ENCODE results near the gene CALHM1. TPM values are rescaled to one million over a fixed set of nuclear protein-coding genes. Genes with fewer than 3 reads are reported as not detected.

Gene CALHM1
- total RNA-seq, 1 donor from 2014 or later: not detected

- no peak for DNase-seq
Observed at GRCh38 chr10:103454026-103454425, 4.7 kb downstream of the CALHM1 start.

DNA sequence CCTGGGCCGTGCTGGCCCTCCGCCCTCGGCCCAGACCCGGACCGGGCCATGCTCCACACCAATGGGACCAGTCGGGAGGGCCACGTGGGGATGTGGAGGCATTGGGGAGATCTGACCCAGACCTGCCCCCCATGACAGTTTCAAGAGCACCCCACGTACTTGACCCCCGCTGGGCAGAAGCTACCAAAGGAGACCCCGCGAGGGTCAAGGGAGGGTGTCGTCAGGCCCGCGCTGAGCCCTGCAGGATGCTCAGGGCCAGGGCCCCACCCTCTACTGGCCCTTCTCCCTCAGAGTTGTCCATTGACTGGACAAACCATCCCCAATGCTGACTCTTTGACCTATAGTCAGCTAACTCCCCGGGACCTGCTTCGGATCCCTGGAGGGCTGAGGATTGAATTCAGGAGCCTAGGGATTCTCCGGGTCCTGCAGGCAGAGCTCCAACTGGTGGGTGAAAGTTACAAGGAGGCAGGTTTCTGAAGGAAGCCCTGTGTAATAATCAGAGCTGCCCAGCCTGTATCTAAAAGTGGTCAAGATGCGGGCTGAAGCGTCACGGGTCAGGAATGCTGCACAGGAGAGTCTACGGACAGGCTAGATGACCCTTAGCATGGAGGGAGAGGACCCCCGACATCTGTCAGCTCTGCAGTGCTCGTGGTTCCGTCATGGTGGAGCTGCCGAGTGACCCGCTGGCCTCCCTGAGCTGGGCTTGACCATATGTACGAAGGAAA, 6.0 kb downstream of the CALHM1 start:
- no peak for DNase-seq

DNA sequence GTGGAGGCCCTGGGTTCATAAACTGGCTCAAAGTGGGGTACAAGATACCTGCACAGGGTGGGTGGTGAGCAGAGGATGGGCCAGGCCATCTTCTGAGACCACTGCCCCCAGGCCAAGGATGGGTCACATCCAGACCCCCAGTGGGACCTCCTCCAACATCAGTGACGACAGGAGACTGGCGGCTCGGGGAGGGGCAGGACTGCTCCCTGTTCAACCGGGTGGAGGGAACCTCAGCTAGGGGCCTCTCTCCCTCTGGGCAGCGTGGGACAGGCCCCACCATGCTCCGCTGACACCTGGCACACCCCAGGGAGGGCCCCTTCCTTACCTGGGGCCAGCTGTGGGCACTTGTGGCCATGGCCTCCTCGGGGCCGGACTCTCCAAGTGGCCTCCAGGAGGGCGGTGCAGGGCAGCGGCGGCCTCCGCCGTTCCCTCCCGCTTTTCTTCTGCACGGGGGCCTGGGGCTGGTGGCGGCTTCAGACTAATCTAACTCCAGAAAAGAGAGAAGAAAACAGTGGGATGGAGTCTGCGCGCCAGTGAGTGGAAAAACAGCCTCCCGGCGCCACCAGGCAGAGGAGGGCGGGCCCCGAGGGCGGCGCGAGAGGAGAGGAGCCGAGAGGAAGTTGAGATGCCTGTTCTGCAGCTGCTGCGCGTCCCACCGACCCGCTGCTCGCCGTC, 6.7 kb downstream of the CALHM1 start, which contains the start of gene CALHM2:
Gene CALHM2, minus strand, starts transcription at position 540 of the 675 bp plus-strand sequence. CDS start 2,429 bp downstream, outside the sequence.
- peak; percentile 53 for DNase-seq

- DNase-seq: peak; percentile 57
Observed at GRCh38 chr10:103451091-103451813, 7.4 kb downstream of the CALHM1 start.

- DNase-seq: no peak
Observed at GRCh38 chr10:103450201-103450695, 8.5 kb downstream of the CALHM1 start.

DNA sequence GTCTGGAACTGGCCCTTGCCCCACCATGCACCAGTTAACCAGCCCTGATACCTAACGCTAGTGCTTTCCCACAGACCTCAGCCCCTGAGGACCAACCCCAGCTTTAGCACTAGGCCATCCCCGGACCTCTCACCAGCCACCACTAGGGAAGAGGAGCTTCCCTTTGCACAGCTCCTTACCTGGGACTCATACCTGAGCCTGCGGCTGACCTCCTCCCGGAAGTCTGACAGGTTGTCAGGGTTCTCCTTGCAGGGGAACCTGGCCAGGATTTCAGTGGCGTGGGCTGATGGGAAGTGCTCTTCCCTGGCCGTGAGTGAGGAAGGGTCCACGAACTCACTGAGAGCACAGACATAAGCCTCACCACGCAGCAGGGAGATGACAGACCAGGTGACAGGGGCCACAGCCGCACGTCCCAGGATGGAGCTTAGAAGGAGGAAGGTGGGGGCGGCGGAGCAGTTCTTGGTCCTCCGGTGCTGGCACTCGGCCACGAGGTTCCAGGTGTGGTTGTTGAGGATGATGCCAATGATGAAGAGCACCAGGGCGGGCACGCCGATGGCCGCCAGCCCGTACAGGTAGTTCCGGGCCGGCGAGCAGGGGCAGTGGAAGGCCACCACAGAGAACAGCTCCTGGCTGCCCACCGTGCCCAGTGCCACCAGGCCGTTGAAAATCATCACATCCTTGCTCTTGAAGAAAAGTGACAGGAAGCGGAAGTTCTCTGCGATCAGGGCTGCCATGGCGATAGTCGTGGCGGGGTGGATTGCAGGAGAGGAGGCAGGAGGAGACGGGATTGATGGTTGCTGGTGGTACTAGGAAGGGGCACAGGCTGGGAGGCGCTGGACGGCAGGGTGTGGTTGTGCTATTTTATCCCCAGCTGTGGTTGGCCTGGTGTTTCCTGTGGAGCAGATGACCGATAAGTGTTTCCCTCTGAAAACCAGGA, 9.2 kb downstream of the CALHM1 start:
- DNase-seq: no peak

DNA sequence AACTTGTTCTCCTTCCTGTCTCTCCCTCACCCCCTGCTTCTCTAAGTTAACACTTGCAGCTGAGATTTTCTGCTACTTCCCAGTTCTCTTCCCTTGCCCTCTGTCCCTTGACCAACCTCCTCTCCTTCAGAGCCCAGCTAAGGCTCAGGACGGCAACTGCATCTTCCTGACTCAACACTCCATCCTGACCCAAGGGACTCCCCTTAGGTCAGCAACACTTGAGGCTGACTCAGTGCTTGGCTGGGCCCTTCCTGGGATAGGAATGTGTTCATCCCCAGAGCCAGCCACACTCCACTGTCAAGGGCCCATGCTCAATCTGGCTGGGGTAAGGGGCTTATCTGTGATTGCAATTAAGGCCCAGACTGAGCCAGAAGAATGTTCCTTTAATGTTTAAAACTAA, 10.0 kb downstream of the CALHM1 start:
- peak; percentile 55 for DNase-seq

- no peak for DNase-seq
Observed at GRCh38 chr10:103447187-103447586, 11.5 kb downstream of the CALHM1 start.

DNA sequence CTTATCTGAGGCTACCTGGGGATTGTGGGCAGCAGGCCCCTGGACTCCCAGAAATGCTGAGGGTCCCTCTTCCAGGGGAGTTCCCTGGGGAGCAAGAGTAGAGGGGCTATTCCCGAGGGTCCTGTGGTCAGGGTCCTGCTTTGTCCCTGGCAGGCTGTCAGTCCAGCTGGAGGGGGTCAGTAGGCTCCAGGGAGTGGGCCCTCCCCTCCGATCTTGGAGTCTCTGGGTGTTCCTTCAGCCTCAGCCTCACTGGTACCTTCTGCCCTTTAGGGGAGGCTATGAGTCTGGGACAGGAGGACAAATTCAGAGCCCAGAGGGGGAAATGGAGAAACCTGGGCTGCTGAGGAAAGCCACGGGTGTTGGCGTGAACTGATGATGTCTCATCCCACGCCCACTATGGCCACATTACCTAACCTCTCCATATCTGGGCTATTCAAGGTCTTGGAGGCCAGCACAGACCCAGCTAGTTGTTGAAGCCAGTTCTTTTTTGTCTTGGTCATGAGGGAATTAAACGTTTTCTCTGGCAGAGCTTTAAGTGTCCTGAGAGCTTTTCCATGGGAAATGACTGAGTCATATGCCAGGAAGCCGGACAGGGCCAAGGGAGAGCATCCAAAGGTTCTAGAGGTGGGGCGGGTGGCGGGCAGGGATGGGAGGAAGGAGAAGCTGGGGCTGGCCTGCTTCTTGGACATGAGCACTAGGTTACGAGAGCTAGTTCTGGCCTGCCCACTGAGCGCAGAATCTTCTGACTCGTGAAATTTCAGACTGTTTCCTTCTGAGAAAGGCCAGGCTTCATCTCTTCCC, 12.7 kb downstream of the CALHM1 start:
- DNase-seq: peak; percentile 85

GRCh38 chr10:103445366-103445765, 13.3 kb downstream of the CALHM1 start:
- DNase-seq: no peak

DNA sequence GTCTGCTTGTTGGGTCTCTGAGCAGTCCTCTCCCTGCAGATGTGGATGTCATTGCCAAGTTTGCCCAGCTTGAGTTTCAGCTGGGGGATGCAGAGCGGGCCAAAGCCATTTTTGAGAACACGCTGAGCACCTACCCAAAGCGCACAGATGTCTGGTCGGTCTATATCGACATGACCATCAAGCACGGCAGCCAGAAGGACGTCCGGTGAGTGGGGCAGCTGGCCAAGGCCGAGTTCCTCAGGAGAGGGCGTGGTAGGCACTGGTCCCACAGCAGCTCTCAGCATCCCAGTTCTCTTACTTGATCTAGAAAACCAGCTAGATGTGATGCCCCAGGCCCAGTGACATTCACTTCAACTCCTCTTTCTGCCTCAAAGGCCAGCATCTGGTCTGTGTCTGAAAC, 14.2 kb downstream of the CALHM1 start:
- no peak for DNase-seq

DNA sequence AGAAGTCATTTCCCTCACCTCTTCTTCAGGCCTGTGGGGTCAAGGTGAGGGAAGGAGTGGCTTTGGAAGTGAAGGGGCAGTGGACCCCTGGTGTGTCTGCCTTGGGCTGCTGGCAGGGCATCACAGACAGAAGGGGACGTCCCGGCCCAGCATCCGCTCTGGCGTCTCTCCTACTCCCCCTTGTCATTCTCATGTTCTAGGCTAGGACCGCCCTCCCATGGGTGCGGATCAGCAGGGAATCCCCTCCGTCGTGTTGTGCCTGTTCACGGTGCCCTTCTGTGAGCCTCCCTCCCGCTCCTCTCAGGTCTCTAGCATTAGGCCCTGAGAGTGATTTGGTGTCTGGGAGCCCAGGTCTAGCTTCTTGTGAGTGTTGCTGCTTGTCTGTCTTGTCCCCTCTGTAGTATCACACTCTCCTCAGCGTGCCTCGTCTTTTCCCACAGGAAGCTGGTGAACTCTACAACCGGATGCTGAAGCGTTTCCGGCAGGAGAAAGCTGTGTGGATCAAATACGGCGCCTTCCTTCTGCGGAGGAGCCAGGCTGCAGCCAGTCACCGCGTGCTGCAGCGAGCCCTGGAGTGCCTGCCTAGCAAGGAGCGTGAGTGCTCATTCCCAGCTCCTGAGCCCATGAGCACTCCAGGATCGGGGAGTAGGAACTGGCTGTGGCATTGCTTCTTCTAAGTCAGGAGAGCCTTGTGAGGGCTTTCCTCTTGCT, 15.1 kb downstream of the CALHM1 start:
- DNase-seq: peak; percentile 80

GRCh38 chr10:103442031-103442461, 16.7 kb downstream of the CALHM1 start:
- DNase-seq: no peak

GRCh38 chr10:103441611-103442010, 17.1 kb downstream of the CALHM1 start:
- no peak for DNase-seq

DNA sequence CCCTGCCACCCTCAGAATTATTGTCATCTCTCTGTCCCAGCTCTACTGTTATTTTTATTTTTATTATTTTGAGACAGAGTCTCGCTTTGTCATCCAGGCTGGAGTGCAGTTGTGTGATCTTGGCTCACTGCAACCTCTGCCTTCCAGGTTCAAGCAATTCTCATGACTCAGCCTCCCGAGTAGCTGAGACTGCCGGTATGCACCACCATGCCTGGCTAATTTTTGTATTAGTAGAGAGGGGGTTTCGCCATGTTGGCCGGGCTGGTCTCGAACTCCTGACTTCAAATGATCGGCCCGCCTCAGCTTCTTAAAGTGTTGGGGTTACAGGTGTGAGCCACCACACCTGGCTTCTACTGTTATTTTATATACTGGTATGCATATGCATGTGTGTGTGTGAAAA, 17.5 kb downstream of the CALHM1 start:
- DNase-seq: no peak

DNA sequence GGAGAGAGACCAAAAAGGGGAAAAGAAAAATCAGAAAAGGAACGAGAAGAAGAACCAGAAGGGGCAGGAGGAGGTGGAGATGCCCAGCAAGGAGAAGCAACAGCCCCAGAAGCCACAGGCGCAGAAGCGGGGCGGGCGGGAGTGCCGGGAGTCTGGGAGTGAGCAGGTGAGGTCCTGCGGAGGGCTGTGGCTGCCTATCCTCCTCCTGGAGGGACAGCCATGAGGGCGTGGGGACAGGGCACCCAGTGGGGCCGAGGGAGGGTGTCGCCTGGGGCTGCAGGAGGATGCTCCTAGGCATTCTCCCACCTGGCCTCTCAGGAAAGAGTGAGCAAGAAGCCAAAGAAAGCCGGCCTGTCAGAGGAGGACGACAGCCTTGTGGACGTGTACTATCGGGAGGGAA, 18.3 kb downstream of the CALHM1 start:
- DNase-seq: no peak

GRCh38 chr10:103439776-103440175, 18.9 kb downstream of the CALHM1 start:
- no peak for DNase-seq

DNA sequence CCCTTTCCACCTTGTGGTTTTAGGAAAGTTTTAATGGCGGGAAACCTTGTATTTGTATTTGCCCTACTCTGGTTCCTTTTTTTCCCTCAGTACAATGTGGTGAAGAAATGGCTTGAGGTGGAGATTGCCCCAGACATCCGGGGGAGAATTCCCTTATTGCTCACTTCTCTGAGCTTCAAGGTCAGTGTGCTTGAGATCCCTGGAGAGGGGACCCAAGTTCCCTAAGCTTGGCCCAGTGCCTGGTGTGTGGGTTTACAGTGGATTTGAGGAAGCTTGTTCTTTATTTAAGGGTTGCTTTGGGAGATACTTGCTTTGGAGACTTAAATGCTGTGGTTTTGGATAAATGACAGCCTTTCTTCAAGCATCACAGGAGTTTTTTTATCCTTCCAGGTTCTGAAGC, 24.8 kb downstream of the CALHM1 start:
- DNase-seq: no peak

GRCh38 chr10:103431902-103432301, 26.8 kb downstream of the CALHM1 start:
- DNase-seq: no peak

DNA sequence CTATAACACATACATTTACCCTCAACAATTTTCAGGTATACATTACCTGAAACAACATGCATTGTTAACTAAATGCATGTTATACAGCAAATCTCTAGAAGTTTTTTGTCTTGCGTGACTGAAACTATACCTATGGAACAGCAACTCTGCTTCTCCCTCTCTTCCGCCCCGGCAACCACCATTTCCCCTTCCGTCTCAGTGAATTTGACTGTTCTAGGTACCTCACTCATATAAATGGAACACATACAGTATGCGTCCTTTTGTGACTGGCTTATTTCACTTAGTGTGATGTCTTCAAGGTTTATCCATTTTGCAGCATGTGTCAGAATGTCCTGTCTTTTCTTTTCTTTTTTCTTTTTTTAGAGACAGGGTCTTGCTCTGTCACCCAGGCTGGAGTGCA, 29.1 kb downstream of the CALHM1 start:
- DNase-seq: no peak
